Measurements from ENCODE around the gene GMDS.

Gene GMDS

DNA sequence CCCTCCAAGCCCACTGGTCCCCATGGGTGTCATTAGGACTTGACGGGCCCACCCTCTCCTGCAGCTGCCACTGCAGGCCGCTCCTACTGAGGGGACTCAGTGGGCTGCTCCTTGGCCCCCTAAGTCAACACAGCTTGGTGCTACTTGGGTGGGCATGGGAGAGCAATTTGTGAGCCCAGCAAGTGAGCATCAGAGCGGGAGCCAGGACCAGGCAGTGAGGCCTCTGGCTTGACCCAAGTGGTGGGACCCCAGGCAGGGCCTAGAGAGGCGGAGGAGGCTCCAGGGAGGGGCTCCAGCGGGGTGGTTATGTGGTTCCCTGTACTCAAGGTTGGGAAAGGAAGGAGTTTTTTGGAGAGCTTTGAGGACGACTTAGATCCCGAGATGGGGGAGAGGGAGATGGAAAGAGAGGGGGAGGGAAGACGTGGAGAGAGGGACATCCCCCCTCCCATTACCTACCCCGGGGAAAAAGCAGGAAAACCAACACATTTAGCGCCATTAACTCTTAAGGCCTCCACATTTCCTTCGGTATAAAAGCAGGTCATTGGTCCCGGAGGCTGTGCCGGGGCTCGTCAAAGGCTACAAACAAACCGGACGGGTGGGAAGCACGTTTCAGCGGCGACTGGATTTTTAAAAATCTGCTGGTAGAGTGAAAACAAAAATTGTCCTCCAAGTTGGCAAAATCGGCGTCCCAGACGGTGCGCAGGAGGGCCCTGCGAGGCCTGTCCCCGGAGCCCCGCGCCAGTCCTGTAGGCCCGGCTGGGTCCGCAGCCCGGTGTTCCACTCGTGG is 626.9 kb downstream of the GMDS start:
- DNase-seq = no peak

DNA sequence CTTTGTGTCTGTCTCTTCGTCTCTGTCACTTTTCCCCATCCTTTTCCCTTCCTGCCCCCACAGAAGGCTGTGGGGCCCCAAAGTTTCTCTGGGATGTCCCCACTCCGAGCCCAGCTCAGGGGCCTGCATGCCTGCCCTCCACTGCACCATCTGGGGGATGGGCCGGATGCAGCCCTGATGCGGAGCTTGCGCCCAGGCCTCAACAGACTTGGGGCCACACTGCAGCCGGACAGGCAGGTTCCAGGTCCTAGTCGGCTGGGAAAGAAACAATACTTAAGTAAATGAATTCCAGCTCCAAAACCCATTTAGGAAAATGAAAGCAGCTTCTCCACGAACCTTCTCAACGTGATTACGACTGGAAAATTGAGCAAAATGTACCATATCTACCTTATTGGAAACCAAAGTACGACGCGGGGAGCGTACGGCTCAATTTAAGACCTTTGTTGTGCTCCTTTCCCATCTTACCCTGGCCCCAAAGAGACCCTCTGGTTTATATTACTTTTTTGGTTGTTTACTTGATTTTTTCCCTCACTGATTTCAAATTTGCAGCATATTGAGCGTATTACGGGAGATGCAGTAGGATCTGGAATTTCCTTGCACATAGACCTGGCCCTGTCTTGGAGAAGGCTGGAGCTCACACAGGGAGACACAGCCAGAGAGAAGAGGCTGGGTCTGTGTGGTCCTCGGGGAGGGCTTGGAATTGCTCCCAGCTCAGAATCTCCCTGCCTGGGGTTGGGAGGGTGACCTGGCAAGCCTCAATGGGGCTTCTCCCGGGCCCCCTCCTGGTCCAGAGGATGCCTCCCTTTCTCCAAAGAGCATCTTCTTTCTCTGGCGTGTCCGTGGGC is 627.7 kb downstream of the GMDS start:
- no peak for DNase-seq

DNA sequence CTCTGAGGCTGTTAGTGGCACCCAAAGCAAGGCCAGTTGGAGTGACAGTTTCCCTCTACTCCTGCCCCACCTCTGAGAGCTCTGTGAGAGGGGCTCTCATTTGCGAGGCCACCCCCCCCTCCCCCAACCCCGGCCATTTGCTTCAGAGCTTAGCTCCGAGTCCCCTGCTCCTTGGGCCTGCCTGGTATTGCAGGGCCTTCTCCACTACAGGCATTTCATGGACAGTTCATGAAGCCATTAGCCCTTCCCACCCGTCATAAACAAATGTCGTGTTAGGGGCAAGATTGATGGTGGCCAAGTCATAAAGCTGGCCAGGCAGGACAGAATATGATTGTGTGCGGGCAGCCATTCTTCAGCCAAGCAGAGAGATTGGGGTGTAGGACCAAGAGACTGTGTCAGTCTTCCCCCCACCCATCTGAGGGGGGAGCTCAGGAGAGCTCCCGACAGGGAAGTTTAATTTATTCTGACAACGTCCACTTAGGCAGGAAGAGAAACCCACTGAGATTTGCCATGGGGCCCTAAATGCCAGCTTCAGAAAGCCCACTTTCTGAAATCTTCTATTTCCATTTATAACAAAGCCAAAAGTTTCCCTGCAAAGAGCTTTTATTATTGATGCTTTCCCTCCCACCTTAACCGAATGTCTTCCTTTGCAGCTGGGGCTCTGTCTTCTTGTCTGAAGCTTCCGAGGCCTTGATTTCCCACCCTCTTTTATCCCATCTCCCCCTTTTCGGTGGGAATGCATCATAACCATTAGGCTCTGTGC is 628.5 kb downstream of the GMDS start:
- DNase-seq = no peak

DNA sequence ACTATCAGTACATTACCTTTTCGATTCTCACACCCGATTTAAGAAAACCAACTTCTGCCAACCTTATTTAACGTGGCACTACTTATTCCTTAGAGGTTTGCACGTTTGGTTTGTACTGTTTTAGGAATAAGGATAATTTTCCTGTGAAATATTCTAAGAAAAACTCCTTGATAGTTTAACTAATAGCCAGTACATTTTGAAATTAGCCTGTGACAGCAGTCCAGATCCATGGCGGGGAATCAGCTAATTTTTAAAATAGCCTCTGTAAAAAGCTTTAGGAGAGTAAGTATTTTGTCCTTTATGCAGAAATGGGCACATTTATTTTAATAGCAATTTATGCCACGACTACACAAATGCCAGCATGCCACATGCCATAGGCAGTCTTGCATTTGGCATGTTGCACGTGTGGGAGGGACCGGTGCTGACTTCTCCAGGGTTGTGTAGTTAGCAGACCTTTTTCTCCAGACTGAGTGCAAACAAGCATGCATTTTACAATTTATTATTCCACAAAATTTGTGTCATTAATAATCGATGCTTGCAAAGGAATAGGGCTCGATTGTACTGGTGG is 629.5 kb downstream of the GMDS start:
- no peak for DNase-seq

DNA sequence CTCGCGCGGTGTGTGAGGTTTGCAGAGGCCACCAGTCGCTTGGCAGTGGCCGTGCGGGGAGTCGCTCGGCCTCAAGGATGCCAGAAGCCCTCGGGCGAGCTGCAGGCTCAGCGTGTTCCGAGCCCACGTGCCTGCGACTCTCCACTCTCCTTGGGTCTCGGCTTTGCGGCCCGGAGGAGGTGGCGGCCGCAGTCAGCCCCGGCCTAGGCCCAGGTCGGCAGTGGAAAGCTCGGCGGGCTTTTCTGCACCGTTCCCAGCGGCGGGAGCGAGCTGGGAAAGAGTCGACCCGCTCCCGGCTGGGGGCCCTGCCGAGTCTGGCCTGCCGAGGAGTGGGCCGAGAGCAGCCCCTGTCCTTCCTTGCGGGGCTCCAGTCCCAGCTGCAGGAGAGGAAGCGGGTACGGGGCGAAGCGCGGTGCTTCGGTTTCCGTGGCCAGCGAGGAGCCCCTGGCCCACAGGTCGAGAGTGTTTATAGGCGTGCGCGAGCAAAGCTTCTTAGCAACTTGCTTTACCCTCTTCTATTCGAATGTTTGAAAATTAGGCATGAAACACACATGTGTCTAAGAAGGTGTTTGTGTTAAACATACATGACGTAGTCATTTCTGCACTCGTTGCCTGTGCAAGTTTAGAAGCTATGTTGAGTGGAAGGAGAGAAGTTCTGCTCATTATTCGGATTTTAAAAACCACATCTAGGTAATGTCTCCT is 630.1 kb downstream of the GMDS start:
- no peak for DNase-seq

DNA sequence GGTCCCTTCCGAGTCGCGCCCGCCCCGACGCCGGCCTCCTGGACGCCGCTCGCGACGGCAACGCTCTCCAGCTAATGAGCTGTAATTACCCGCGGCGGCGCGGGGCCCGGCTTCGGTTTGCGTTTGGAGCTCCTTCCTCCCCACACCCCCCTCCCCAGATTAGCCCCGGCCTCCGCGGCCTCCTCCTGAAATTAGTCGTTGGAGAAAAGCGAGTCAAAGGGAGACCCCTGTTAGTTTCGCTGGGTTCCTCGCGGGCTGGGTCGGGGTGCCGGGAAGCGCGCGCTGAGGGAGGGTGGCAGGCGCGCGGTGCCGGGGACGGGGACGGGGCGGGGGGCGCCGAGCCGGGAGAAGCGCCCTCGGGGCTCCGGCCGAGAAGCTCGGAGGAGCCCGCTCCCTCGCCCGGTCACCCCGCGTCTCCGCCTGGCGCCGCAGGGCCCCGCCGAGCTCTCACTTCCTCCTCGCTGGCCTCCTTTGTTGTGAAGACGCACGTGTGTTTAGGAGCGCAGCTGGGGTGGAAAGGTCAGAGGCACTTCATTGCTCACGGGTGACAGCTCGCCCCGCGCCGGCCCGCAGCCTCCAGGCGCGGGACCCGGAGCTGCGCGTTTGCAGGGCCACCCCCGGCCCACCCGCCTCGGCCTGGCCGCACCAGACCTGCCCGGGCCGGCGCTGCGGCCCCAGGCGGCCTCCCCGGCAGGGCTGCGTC is 630.8 kb downstream of the GMDS start:
- no peak for DNase-seq

DNA sequence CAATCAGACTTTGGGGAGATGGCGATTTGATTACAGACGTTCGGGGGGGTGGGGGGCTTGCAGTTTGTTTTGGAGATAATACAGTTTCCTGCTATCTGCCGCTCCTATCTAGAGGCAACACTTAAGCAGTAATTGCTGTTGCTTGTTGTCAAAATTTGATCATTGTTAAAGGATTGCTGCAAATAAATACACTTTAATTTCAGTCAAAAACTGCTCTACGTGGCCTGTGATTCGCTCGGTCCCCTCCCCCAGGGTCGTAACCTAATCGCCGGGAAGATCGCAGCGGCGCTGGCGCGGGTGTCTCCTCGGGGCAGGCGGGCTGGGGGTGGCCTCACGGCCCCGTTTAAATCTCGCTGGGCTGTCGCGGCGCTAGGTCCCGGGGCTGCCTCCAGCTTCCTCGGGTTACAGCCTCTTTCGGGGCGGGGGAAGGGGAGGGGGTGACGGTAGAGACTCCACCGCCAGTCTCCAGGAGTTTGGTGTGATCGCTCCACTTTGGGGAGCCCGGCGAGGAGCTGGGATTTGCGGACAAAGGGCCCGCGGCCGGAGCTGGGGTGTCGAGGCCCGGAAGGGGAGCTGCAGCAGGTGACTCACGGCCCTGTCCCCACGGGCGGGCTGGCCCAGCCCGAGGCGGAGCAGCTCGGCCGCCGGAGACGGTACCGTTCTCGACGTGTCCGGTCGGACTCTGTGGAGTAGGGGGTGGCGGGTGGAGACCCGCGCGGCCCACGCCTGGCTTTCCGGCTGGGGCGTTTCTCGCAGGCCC is 631.5 kb downstream of the GMDS start:
- DNase-seq = no peak

DNA sequence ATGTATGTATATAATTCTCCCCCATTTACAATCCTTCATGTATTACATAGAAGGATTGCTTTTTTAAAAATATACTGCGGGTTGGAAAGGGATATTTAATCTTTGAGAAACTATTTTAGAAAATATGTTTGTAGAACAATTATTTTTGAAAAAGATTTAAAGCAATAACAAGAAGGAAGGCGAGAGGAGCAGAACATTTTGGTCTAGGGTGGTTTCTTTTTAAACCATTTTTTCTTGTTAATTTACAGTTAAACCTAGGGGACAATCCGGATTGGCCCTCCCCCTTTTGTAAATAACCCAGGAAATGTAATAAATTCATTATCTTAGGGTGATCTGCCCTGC is 632.1 kb downstream of the GMDS start:
- no peak for DNase-seq

DNA sequence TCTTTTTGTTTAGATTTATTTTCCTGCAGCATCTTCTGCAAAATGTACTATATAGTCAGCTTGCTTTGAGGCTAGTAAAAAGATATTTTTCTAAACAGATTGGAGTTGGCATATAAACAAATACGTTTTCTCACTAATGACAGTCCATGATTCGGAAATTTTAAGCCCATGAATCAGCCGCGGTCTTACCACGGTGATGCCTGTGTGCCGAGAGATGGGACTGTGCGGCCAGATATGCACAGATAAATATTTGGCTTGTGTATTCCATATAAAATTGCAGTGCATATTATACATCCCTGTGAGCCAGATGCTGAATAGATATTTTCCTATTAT is 632.5 kb downstream of the GMDS start:
- DNase-seq = no peak

DNA sequence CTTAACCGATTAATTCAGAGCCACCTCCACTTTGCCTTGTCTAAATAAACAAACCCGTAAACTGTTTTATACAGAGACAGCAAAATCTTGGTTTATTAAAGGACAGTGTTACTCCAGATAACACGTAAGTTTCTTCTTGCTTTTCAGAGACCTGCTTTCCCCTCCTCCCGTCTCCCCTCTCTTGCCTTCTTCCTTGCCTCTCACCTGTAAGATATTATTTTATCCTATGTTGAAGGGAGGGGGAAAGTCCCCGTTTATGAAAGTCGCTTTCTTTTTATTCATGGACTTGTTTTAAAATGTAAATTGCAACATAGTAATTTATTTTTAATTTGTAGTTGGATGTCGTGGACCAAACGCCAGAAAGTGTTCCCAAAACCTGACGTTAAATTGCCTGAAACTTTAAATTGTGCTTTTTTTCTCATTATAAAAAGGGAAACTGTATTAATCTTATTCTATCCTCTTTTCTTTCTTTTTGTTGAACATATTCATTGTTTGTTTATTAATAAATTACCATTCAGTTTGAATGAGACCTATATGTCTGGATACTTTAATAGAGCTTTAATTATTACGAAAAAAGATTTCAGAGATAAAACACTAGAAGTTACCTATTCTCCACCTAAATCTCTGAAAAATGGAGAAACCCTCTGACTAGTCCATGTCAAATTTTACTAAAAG is 633.0 kb downstream of the GMDS start:
- DNase-seq = no peak

DNA sequence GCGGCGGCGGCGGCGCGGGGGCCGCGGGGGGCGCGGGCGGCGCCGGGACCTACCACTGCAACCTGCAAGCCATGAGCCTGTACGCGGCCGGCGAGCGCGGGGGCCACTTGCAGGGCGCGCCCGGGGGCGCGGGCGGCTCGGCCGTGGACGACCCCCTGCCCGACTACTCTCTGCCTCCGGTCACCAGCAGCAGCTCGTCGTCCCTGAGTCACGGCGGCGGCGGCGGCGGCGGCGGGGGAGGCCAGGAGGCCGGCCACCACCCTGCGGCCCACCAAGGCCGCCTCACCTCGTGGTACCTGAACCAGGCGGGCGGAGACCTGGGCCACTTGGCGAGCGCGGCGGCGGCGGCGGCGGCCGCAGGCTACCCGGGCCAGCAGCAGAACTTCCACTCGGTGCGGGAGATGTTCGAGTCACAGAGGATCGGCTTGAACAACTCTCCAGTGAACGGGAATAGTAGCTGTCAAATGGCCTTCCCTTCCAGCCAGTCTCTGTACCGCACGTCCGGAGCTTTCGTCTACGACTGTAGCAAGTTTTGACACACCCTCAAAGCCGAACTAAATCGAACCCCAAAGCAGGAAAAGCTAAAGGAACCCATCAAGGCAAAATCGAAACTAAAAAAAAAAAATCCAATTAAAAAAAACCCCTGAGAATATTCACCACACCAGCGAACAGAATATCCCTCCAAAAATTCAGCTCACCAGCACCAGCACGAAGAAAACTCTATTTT is 633.7 kb downstream of the GMDS start:
- DNase-seq = no peak

DNA sequence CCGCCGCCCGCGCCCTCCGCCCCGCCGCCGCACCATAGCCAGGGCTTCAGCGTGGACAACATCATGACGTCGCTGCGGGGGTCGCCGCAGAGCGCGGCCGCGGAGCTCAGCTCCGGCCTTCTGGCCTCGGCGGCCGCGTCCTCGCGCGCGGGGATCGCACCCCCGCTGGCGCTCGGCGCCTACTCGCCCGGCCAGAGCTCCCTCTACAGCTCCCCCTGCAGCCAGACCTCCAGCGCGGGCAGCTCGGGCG is 634.2 kb downstream of the GMDS start:
- no peak for DNase-seq

DNA sequence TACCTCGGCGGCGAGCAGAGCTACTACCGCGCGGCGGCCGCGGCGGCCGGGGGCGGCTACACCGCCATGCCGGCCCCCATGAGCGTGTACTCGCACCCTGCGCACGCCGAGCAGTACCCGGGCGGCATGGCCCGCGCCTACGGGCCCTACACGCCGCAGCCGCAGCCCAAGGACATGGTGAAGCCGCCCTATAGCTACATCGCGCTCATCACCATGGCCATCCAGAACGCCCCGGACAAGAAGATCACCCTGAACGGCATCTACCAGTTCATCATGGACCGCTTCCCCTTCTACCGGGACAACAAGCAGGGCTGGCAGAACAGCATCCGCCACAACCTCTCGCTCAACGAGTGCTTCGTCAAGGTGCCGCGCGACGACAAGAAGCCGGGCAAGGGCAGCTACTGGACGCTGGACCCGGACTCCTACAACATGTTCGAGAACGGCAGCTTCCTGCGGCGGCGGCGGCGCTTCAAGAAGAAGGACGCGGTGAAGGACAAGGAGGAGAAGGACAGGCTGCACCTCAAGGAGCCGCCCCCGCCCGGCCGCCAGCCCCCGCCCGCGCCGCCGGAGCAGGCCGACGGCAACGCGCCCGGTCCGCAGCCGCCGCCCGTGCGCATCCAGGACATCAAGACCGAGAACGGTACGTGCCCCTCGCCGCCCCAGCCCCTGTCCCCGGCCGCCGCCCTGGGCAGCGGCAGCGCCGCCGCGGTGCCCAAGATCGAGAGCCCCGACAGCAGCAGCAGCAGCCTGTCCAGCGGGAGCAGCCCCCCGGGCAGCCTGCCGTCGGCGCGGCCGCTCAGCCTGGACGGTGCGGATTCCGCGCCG is 634.7 kb downstream of the GMDS start:
- DNase-seq = no peak

DNA sequence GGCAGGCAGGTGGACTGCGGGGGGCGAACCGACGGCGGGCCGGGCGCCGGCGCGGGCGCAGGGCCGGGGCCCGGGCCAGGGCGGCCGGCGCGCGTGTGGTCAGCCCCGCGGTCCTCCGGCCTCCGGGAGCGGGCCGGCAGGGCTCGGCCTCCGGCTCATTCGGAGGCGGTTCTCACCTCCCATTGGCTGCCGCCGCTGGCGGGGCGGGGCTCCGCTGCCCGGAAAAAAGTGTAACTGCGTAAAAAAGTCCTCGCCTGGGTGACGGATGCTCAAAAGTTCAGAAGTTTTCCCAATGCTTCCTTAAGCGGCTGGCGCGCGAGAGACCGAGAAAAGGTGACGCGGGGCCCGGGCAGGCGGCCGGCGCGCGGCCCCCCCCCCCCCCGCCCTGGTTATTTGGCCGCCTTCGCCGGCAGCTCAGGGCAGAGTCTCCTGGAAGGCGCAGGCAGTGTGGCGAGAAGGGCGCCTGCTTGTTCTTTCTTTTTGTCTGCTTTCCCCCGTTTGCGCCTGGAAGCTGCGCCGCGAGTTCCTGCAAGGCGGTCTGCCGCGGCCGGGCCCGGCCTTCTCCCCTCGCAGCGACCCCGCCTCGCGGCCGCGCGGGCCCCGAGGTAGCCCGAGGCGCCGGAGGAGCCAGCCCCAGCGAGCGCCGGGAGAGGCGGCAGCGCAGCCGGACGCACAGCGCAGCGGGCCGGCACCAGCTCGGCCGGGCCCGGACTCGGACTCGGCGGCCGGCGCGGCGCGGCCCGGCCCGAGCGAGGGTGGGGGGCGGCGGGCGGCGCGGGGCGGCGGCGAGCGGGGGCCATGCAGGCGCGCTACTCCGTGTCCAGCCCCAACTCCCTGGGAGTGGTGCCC is 635.5 kb downstream of the GMDS start, which contains the start of gene FOXC1:
Gene FOXC1 (plus strand): TSS at position 268 of the 849 bp plus-strand sequence. CDS start 531 bp downstream, at position 799.
- no peak for DNase-seq

DNA sequence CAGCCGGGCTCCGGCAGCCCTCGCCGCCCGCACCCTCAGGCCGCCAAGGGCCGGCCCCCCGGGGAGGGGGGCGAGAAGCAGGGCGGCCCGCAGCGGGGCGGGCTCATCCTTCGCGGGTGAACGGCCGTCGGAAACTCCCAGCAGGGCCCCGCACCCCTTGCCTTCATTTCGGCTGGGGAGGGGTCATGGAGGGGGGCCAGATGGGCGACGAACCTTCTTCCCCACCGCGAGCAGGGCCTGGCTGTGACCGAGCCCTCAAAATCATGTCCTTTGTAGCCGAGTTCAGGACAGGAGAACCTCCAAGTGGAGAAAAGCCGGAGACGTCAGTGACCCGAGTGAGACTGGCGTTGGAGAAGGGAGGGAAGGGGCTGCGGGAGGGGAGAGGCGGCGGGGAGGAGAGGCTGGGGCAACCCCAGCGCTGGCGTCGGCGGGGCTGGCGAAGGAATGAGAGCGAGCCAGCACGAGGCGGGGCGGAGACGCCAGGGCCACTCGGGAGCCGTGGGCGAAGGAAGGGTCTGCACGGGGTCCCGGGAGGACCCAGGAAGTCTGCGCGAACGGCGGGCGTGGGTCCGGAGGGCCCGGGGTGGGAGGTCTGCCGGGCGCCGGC is 636.3 kb downstream of the GMDS start:
- no peak for DNase-seq

DNA sequence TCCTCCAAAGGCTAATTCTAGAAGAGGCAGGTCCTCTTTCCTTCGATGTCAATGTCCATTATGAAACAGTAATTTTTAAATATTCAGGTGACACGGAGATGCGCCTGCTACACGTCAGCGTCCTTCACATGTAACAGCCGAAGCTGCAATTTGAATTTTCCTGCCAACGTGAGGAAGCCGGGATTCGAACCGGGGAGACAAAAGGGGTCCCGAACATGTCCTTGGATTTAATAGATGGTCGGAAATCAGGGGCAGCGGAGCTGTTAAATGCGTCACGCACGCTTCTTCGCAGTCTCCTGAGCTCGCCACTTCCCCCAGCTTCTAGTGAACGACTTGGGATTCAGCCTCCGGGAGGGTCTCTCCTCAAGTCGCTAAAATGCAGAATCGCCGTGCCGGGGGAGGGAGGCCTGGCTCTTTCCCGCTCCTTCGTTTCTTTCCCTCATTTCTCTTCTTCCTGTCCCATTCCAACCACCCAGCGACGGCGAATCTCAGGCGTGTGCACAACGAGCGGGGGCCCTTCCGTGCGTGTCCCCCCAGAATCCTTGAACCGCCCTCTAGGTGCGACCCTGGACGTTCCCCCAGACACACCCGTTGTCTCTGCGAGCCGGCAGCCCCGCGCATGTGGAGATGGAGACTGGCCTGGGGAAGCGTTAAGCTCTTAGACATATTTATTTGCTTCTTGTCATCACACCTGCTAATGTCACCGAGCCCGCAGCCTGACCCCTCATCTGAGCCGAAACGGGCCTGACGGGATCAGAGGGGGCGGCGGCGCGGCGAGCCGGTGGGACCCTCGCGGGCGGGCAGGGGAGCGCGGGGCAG is 637.0 kb downstream of the GMDS start:
- DNase-seq = no peak

Measured in activated CD4-positive, CD25-positive, alpha-beta regulatory T cell (primary cell).